WTC11 (cell line): ENCODE measurements around the gene ZNF786. TPM values are rescaled to one million over a fixed set of nuclear protein-coding genes. Genes with fewer than 3 reads are reported as not detected.

ENCODE experiments used
- ATF1 ChIP-seq: sonication (generic); formaldehyde crosslinking; IDR thresholded peaks from 2 replicates; pipeline ENCODE4 v1.8.1; 2023; ENCODE audit warnings: mild to moderate bottlenecking, moderate library complexity, missing genetic modification reagents
- CREB1 ChIP-seq: sonication (generic); formaldehyde crosslinking; IDR thresholded peaks from 2 replicates; pipeline ENCODE4 v1.8.0; 2023; ENCODE audit warnings: mild to moderate bottlenecking, missing genetic modification reagents
- FOXJ3 ChIP-seq: sonication (generic); formaldehyde crosslinking; IDR thresholded peaks from 2 replicates; pipeline ENCODE4 v1.9.0; 2021; ENCODE audit warnings: missing genetic modification reagents, mild to moderate bottlenecking, borderline replicate concordance
- FOXK1 ChIP-seq: sonication (generic); formaldehyde crosslinking; IDR thresholded peaks from 2 replicates; pipeline ENCODE4 v1.8.0; 2022; ENCODE audit warnings: mild to moderate bottlenecking, moderate library complexity, missing genetic modification reagents
- GTF2I ChIP-seq: fragments of 250-450 bp; sonication (Bioruptor Pico); conservative IDR thresholded peaks from 2 replicates; pipeline ENCODE4 v1.4.0; 2021; ENCODE audit warnings: mild to moderate bottlenecking
- OVOL2 ChIP-seq: fragments of 250-450 bp; sonication (Bioruptor Pico); IDR thresholded peaks from 2 replicates; pipeline ENCODE4 v1.9.0; 2021; ENCODE audit warnings: mild to moderate bottlenecking, borderline replicate concordance
- TCF7 ChIP-seq: sonication (generic); formaldehyde crosslinking; IDR thresholded peaks from 2 replicates; pipeline ENCODE4 v1.8.0; 2022; ENCODE audit warnings: mild to moderate bottlenecking, low read depth, missing genetic modification reagents, moderate library complexity
- ZBTB21 ChIP-seq: sonication (generic); formaldehyde crosslinking; IDR thresholded peaks from 2 replicates; pipeline ENCODE4 v1.8.1; 2023; ENCODE audit warnings: mild to moderate bottlenecking, missing genetic modification reagents, borderline replicate concordance
- ZNF232 ChIP-seq: sonication (generic); formaldehyde crosslinking; IDR thresholded peaks from 2 replicates; pipeline ENCODE4 v1.8.0; 2022; ENCODE audit warnings: mild to moderate bottlenecking, missing genetic modification reagents
- total RNA-seq: library from RNA; stranded (reverse); gene quantifications from 3 replicates; pipeline ENCODE4 v1.2.3, GENCODE V29; 2021
- TF ChIP-seq, protein P1 (sequence below): fragments of 250-450 bp; sonication (Bioruptor Pico); IDR thresholded peaks from 2 replicates; pipeline ENCODE4 v1.8.0; 2021; ENCODE audit warnings: mild to moderate bottlenecking
- TF ChIP-seq, protein P2 (sequence below): sonication (generic); formaldehyde crosslinking; IDR thresholded peaks from 2 replicates; pipeline ENCODE4 v1.8.1; 2023; ENCODE audit warnings: mild to moderate bottlenecking, moderate library complexity, missing genetic modification reagents
- TF ChIP-seq, protein P3 (sequence below): sonication (generic); formaldehyde crosslinking; IDR thresholded peaks from 2 replicates; pipeline ENCODE4 v1.8.1; 2023; ENCODE audit warnings: mild to moderate bottlenecking, missing genetic modification reagents, borderline replicate concordance
- TF ChIP-seq, protein P4 (sequence below): sonication (generic); formaldehyde crosslinking; IDR thresholded peaks from 2 replicates; pipeline ENCODE4 v1.8.1; 2023; ENCODE audit warnings: mild to moderate bottlenecking, missing genetic modification reagents, moderate library complexity
- TF ChIP-seq, protein P5 (sequence below): fragments of 250-450 bp; sonication (Bioruptor Pico); IDR thresholded peaks from 2 replicates; pipeline ENCODE4 v1.9.0; 2021; ENCODE audit warnings: mild to moderate bottlenecking, borderline replicate concordance
- TF ChIP-seq, protein P6 (sequence below): fragments of 200-600 bp; IDR thresholded peaks from 2 replicates; pipeline ENCODE4 v1.8.0; 2022; ENCODE audit warnings: antibody characterized with exemption
- TF ChIP-seq, protein P7 (sequence below): sonication (generic); formaldehyde crosslinking; IDR thresholded peaks from 2 replicates; pipeline ENCODE4 v1.8.1; 2023; ENCODE audit warnings: mild to moderate bottlenecking, missing genetic modification reagents
- TF ChIP-seq, protein P8 (sequence below): sonication (generic); formaldehyde crosslinking; IDR thresholded peaks from 2 replicates; pipeline ENCODE4 v1.8.1; 2022; ENCODE audit warnings: low read depth, missing genetic modification reagents, borderline replicate concordance
- TF ChIP-seq, protein P9 (sequence below): sonication (generic); formaldehyde crosslinking; IDR thresholded peaks from 2 replicates; pipeline ENCODE4 v1.8.1; 2022; ENCODE audit warnings: mild to moderate bottlenecking, missing genetic modification reagents, moderate library complexity, borderline replicate concordance

Gene ZNF786
- total RNA-seq, 1 experiment from 2014 or later = 11.4 TPM

DNA sequence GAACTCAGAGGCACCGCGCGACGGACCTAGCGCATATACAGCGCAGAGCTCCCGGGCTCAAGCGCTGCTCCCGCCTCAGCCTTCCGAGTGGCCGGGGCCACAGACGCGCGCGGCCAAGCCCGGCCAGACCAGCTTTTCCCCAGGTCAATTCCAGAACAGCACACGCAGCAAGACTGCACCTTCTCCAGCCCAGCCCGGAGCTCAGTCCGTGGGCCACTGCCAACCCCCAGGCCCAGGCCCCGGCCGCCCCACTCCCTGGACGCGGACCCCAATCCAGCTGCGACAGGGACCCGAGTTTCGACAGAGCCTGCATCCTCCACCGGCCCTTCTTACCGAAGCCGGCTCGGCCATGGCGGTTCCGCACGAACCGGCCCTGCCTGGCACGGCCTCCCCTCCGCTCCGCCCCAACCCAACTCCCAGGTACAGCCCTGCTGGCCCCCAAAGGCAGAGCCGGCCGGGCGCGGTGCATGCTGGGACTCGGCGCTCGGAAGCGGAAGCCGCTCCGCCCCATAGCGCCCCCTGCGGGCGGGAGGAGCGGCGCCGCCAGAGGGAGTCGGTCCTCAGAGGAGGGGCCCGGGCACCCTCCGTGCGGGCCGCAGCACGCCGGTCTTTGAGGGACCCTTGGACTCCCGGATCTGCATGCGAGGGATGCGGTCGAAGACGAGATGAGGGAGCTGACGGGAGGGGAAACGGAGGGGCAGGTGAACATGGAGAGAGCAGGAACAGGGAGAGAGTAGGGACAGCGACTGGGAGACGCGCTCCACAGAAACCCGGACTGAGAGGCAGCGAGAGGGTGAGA, 35.5 kb upstream of the ZNF786 start, which contains the start of gene ZNF425 (continued):
- TF ChIP-seq, protein P1, sequence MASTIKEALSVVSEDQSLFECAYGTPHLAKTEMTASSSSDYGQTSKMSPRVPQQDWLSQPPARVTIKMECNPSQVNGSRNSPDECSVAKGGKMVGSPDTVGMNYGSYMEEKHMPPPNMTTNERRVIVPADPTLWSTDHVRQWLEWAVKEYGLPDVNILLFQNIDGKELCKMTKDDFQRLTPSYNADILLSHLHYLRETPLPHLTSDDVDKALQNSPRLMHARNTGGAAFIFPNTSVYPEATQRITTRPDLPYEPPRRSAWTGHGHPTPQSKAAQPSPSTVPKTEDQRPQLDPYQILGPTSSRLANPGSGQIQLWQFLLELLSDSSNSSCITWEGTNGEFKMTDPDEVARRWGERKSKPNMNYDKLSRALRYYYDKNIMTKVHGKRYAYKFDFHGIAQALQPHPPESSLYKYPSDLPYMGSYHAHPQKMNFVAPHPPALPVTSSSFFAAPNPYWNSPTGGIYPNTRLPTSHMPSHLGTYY = no peak
- TF ChIP-seq, protein P2, sequence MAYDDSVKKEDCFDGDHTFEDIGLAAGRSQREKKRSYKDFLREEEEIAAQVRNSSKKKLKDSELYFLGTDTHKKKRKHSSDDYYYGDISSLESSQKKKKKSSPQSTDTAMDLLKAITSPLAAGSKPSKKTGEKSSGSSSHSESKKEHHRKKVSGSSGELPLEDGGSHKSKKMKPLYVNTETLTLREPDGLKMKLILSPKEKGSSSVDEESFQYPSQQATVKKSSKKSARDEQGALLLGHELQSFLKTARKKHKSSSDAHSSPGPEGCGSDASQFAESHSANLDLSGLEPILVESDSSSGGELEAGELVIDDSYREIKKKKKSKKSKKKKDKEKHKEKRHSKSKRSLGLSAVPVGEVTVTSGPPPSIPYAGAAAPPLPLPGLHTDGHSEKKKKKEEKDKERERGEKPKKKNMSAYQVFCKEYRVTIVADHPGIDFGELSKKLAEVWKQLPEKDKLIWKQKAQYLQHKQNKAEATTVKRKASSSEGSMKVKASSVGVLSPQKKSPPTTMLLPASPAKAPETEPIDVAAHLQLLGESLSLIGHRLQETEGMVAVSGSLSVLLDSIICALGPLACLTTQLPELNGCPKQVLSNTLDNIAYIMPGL (CRISPR knock-in tag) = peak; percentile 100
- TF ChIP-seq, protein P3, sequence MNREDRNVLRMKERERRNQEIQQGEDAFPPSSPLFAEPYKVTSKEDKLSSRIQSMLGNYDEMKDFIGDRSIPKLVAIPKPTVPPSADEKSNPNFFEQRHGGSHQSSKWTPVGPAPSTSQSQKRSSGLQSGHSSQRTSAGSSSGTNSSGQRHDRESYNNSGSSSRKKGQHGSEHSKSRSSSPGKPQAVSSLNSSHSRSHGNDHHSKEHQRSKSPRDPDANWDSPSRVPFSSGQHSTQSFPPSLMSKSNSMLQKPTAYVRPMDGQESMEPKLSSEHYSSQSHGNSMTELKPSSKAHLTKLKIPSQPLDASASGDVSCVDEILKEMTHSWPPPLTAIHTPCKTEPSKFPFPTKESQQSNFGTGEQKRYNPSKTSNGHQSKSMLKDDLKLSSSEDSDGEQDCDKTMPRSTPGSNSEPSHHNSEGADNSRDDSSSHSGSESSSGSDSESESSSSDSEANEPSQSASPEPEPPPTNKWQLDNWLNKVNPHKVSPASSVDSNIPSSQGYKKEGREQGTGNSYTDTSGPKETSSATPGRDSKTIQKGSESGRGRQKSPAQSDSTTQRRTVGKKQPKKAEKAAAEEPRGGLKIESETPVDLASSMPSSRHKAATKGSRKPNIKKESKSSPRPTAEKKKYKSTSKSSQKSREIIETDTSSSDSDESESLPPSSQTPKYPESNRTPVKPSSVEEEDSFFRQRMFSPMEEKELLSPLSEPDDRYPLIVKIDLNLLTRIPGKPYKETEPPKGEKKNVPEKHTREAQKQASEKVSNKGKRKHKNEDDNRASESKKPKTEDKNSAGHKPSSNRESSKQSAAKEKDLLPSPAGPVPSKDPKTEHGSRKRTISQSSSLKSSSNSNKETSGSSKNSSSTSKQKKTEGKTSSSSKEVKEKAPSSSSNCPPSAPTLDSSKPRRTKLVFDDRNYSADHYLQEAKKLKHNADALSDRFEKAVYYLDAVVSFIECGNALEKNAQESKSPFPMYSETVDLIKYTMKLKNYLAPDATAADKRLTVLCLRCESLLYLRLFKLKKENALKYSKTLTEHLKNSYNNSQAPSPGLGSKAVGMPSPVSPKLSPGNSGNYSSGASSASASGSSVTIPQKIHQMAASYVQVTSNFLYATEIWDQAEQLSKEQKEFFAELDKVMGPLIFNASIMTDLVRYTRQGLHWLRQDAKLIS (CRISPR knock-in tag) = peak; percentile 97
- TF ChIP-seq ATF1 (CRISPR knock-in tag) (0 out of 2 replicates have a peak, but pooled peaks have one; percentile 33), GTF2I (CRISPR knock-in tag) (no peak), TCF7 (CRISPR knock-in tag) (peak; percentile 86), FOXJ3 (CRISPR knock-in tag) (0 out of 2 replicates have a peak, but pooled peaks have one; percentile 57), ZBTB21 (CRISPR knock-in tag) (peak; percentile 77; the same call in 1 of the 2 replicates), CREB1 (CRISPR knock-in tag) (peak; percentile 79), ZNF232 (CRISPR knock-in tag) (peak; percentile 7; the same call in 1 of the 2 replicates), FOXK1 (CRISPR knock-in tag) (peak; percentile 89), OVOL2 (CRISPR knock-in tag) (peak; percentile 87; the same call in 1 of the 2 replicates)
- TF ChIP-seq, protein P4, sequence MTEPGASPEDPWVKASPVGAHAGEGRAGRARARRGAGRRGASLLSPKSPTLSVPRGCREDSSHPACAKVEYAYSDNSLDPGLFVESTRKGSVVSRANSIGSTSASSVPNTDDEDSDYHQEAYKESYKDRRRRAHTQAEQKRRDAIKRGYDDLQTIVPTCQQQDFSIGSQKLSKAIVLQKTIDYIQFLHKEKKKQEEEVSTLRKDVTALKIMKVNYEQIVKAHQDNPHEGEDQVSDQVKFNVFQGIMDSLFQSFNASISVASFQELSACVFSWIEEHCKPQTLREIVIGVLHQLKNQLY (CRISPR knock-in tag) = no peak
- TF ChIP-seq, protein P5, sequence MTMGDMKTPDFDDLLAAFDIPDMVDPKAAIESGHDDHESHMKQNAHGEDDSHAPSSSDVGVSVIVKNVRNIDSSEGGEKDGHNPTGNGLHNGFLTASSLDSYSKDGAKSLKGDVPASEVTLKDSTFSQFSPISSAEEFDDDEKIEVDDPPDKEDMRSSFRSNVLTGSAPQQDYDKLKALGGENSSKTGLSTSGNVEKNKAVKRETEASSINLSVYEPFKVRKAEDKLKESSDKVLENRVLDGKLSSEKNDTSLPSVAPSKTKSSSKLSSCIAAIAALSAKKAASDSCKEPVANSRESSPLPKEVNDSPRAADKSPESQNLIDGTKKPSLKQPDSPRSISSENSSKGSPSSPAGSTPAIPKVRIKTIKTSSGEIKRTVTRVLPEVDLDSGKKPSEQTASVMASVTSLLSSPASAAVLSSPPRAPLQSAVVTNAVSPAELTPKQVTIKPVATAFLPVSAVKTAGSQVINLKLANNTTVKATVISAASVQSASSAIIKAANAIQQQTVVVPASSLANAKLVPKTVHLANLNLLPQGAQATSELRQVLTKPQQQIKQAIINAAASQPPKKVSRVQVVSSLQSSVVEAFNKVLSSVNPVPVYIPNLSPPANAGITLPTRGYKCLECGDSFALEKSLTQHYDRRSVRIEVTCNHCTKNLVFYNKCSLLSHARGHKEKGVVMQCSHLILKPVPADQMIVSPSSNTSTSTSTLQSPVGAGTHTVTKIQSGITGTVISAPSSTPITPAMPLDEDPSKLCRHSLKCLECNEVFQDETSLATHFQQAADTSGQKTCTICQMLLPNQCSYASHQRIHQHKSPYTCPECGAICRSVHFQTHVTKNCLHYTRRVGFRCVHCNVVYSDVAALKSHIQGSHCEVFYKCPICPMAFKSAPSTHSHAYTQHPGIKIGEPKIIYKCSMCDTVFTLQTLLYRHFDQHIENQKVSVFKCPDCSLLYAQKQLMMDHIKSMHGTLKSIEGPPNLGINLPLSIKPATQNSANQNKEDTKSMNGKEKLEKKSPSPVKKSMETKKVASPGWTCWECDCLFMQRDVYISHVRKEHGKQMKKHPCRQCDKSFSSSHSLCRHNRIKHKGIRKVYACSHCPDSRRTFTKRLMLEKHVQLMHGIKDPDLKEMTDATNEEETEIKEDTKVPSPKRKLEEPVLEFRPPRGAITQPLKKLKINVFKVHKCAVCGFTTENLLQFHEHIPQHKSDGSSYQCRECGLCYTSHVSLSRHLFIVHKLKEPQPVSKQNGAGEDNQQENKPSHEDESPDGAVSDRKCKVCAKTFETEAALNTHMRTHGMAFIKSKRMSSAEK (CRISPR knock-in tag) = peak; percentile 66; the same call in 1 of the 2 replicates
- TF ChIP-seq, protein P6, sequence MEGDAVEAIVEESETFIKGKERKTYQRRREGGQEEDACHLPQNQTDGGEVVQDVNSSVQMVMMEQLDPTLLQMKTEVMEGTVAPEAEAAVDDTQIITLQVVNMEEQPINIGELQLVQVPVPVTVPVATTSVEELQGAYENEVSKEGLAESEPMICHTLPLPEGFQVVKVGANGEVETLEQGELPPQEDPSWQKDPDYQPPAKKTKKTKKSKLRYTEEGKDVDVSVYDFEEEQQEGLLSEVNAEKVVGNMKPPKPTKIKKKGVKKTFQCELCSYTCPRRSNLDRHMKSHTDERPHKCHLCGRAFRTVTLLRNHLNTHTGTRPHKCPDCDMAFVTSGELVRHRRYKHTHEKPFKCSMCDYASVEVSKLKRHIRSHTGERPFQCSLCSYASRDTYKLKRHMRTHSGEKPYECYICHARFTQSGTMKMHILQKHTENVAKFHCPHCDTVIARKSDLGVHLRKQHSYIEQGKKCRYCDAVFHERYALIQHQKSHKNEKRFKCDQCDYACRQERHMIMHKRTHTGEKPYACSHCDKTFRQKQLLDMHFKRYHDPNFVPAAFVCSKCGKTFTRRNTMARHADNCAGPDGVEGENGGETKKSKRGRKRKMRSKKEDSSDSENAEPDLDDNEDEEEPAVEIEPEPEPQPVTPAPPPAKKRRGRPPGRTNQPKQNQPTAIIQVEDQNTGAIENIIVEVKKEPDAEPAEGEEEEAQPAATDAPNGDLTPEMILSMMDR = peak; percentile 89
- TF ChIP-seq, protein P7, sequence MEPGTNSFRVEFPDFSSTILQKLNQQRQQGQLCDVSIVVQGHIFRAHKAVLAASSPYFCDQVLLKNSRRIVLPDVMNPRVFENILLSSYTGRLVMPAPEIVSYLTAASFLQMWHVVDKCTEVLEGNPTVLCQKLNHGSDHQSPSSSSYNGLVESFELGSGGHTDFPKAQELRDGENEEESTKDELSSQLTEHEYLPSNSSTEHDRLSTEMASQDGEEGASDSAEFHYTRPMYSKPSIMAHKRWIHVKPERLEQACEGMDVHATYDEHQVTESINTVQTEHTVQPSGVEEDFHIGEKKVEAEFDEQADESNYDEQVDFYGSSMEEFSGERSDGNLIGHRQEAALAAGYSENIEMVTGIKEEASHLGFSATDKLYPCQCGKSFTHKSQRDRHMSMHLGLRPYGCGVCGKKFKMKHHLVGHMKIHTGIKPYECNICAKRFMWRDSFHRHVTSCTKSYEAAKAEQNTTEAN (CRISPR knock-in tag) = peak; percentile 95
- TF ChIP-seq, protein P8, sequence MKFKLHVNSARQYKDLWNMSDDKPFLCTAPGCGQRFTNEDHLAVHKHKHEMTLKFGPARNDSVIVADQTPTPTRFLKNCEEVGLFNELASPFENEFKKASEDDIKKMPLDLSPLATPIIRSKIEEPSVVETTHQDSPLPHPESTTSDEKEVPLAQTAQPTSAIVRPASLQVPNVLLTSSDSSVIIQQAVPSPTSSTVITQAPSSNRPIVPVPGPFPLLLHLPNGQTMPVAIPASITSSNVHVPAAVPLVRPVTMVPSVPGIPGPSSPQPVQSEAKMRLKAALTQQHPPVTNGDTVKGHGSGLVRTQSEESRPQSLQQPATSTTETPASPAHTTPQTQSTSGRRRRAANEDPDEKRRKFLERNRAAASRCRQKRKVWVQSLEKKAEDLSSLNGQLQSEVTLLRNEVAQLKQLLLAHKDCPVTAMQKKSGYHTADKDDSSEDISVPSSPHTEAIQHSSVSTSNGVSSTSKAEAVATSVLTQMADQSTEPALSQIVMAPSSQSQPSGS = peak; percentile 12; the same call in 1 of the 2 replicates
- TF ChIP-seq, protein P9, sequence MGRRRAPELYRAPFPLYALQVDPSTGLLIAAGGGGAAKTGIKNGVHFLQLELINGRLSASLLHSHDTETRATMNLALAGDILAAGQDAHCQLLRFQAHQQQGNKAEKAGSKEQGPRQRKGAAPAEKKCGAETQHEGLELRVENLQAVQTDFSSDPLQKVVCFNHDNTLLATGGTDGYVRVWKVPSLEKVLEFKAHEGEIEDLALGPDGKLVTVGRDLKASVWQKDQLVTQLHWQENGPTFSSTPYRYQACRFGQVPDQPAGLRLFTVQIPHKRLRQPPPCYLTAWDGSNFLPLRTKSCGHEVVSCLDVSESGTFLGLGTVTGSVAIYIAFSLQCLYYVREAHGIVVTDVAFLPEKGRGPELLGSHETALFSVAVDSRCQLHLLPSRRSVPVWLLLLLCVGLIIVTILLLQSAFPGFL = no peak
